CD4-positive, alpha-beta T cell treated with Interleukin-12 subunit alpha and Interleukin-12 subunit beta, for 1 hour (primary cell): Measurements from ENCODE around the gene TBXA2R.
"Not testable (repeated sequence)": the region's sequence is repeated elsewhere in the genome, so short reads cannot be mapped to it uniquely, and the experiment has no call there.

Source experiments
- DNase-seq: peaks from one replicate; pipeline ENCODE4 v3.0.0-alpha.2; 2020

The TBXA2R gene

GRCh38 chr19:3606690-3607289 lies at the start of gene TBXA2R:
TBXA2R (minus strand) TSS chr19:3606875; CDS start chr19:3600634, 6,241 bp downstream.
- DNase-seq = peak; percentile 48

GRCh38 chr19:3656073-3656746 lies 49.5 kb upstream of the TBXA2R start:
- DNase-seq = no peak

DNA sequence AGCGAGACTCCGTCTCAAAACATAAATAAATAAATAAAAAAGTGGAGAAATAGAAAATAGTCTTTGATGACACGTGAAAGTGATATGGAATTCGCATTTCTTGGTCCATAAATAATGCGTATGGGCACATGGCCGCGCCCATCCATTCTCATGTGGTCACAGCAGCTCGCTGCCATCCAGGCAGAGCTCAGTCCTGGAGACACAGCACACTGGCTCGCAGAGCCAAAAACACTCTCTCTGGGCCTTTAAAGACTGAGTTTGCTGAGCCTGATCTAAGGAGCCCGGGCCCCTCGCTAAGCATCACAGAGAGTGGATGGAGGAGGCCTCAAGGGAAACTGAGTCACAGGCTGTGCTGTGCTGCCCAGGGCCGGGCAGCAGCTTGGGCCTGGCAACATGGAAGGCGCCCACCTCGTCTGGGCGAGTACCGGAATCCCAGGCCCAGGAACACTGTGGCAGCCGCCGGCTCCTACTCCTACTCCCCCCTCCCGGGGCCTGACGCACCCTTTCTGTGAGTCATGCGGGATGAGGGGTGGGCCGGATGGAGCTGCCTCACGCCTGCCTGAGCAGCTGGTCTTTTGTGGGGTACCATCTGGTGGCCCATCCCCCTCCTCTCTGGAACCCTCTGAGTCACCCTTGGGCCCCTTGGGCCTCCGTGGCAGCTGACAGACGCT lies 48.9 kb upstream of the TBXA2R start:
- DNase-seq = no peak

DNA sequence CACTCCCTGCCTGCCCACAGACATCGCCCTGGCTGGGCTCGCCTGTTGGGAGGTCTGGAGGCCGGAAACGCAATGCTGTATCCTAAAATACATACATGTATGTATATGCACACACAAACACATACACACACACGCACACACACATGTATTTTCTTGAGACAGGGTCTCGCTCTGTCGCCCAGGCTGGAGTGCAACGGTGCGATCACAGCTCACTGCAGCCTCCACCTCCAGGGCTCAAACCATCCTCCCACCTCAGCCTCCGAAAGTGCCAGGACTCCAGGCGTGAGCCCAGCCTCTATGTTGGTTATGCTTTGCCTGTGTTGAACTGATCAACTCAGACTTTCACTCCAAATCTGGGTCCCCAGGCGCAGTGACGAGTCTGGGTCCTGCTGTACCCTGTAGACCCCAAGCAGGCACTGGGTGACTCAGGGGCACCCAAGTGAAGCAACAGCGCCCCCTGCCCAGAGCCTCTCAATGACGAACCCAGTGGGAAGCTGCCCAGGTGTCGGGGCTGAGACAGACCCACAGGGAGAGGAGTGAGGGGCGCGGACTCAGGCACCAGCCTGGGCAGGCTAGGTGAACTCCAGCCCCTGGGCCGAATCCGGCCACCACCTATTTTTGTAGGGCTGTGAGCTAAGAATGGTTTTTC lies 47.3 kb upstream of the TBXA2R start:
- DNase-seq = no peak

- DNase-seq = no peak
These were observed 46.6 kb upstream of the TBXA2R start for GRCh38 chr19:3653081-3653795.

DNA sequence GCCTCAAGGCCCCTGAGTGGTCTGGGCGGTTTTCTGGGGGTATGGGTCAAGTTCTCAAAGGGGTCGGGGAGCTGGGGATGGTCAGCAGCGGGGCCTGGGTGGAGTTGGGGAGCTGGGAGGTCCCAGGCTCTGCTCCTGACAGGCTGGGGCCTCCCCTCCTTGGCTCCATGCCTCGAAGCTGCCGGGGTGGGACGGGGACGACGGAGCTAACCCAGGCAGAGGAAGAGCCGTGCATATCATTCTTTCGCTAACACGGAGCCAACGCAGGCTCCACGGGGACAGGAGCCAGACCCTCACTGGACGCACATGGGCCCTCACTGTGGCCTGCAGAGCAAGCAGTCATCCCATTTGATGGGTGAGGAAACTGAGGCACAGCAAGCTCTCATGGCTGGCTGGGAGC lies 45.7 kb upstream of the TBXA2R start:
- no peak for DNase-seq

DNA sequence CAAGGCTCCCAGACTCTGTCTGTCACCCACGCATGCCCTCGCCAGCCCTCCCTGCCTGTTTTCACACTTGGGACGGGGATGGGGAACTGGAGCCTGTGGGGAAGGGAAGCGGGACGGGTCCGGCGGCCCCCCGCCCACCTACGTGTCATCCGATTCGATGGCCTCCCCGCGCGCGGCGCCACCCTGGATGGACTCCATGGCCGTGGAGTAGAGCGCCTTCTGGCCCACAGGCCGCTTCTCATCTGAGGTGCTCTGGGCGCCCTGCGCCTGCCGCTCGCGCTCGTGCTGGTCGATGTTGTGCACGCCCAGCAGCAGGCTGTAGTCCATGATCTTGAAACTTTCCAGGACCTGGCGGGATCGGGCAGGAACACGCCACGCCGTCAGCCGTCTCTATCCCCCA lies 45.0 kb upstream of the TBXA2R start:
- DNase-seq = no peak

DNA sequence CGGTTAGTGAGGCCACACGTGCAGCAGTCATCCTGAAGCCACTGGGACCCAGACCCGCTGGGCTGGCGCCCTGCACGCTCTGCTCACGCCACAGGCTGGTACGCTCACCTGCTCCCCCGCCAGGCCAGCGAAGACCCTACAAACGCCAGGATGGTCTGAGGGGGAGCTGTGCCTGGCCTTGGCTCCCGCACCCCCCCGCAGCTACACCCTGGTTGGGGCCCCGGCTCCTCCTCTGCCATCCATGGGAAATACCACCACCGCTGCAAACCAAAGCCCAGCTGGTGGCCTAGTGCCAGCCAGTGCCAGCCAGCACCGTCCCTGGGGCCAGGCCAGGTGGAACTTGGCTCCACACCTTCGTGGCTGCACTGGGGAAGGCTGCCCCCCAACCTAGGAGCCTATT lies 43.2 kb upstream of the TBXA2R start:
- no peak for DNase-seq

- no peak for DNase-seq
These were observed 41.6 kb upstream of the TBXA2R start for GRCh38 chr19:3648037-3648905.

DNA sequence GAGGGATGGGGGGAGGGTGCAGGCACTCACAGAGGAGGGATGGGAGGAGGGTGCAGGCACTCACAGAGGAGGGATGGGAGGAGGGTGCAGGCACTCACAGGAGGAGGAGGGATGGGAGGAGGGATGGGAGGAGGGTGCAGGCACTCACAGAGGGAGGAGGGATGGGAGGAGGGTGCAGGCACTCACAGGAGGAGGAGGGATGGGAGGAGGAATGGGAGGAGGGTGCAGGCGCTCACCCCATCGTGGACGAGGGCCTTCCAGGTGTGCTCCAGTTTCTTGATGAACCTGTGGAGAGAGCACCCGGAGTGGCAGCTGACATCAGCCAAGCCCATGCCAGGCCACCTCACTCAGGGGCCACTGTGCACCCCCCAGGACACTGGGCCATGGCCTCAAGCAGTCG lies 40.4 kb upstream of the TBXA2R start:
- not testable (repeated sequence) for DNase-seq

DNA sequence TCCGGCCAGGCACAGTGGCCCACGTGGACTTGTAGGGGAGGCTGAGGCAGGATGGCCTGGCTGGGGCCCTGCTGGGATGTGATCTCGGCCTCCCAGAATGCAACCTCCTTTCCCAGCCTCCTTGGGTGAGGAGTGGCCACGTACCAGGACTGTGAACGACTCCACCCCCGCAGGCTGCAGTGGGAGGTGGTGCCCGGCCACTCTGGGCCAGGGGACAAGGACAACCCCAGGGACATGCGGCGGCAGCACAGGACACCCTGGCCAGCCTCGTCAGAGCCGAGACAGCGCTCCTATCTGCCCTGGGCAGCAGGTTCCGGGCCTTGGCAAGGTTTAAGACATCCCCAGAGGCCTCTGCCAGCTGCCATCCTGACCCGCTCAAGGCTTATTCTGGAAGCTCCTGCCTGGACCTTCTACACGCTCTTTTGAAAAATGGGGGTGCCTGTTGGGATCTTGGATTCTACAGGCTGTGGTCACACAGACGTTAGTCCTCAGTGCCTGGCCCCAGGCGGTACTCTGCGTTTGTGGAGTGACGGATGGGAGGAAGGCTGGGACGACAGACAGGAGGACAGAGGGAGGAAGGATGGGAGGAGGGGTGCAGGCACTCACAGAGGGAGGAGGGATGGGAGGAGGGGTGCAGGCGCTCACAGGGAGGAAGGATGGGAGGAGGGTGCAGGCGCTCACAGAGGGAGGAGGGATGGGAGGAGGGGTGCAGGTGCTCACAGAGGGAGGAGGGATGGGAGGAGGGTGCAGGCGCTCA lies 39.8 kb upstream of the TBXA2R start:
- DNase-seq = no peak

DNA sequence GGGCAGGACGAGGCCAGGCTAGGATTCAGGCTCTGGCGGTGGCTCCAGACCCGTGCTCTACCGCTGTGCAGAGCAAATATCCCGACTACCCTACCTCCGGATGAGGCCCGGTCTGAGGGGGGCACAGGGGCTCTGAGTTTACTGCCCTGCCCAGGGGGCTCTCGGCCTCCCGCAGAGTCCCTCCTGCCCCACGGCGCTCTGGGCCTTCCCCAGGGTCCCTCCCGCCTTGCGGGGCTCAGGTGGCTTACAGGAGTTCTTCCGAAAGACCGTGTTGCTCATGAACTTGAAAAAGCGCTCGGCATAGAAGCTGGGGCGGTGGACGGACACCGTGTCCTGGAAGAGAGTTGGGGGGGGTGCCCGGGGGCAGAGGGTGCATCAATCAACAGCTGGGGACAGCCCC lies 39.1 kb upstream of the TBXA2R start:
- no peak for DNase-seq

DNA sequence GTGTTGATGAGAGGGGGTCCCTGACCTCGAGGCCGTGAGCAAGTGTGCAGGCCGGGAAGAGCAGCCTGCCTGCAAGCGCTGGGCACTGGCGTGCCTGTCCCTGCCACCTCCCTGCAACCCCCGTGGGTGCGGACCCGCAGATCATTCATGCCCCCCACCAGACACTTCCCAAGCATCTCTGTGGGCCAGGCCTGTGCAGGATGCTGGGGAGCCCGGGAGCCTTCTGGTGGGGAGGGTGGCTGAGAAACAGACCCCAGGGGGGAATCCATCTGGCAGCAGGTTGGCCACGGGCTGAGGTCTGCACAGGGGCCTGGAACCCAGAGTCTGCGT lies 38.4 kb upstream of the TBXA2R start:
- no peak for DNase-seq

DNA sequence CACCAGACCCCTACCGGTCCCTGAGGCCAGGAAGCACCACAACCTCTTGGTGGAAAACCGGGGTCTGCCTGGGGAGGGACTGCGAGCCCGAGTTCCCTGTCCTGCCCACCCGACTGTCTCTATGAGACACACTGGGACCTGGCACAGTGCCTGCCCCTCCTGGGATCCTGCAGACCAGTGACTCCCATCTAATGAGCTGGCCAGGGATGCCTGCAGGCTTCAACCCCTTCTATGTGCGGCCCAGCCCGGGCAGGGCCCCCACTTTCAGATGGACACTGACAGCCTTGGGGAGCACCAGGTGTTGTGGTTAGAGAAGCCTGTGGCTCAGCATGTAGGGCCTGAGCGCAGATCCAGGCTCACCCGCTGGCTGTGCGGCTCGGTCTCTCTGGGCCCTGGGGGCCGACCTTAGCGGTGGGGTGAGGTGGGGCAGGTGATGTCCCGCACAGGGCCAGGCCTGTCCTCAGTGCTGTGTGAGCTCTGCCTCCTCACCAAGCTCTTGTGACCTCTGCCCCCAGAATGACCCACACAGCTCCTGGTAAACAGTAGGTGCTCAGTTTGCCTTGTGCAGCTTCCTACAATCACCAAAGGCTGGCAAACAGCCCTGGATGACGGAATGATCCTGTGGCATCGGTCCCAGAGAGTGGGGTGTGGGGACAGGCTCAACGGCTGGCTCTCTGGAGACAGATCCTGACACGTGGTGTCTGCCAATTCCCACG lies 37.8 kb upstream of the TBXA2R start:
- no peak for DNase-seq

DNA sequence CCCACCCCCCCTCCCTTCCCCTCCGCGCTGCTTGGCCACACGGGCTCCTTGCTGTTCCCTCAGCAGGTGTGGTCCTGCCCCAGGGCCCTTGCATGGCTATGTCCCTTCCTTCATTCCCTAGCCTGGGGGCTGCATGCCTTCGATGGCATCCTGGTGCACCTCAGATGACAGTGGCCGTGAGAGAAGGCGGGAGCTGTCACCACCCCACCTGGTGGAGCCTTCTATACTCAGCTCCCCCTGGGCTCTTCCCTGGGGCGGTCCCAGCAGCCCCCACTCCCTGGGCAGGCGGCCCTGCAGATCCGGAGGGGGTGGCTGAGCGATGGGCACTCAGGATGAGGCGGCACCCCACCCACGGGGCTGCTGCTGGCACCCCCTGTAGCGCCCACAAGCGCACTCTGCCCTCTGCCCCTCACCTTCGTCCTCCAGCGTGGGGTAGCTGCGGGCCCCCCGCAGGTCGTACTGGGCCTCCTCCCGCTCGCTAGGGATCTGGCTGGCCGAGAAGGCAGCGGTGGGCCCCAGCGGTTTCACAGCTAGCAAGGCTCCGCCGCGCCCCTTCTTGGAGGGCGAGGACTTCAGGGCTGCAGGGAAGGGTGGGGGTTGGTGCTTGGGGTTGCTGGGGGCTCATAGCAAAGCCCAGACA lies 37.1 kb upstream of the TBXA2R start:
- no peak for DNase-seq

DNA sequence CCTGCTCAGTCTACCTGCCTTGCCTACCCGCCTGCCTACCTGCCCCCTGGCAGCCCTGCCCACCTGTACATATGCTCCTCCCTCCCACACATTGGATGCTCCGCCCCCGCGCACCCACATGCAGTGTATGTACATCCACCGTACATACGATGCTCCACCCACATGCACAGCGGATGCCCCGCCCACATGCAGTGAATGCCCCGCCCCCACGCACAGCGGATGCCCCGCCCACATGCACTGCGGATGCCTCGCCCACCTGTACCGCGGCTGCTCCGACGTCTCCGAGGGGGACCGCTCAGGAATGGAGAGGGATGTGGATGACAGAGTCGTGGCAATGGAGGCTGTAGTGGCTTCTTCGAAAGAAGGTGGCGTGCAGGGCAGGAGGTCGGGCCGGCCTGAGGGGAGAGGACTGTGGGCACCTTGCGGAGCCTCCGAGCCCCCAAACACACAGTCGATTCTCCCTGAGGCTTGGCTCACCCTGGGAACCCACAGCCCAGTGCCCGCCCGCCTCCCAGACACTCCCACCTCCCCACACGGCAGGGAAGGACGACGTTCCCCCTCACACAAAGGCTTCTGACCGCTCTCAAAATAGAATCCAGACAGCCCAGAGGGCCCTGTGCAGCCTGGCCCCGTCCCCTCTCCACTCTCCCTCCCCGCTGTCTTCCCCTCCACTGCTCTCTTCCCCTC lies 36.5 kb upstream of the TBXA2R start:
- DNase-seq = peak; percentile 17

GRCh38 chr19:3642296-3642695 lies 35.6 kb upstream of the TBXA2R start:
- DNase-seq = no peak

GRCh38 chr19:3641515-3642269 lies 35.0 kb upstream of the TBXA2R start:
- no peak for DNase-seq

- no peak for DNase-seq
These were observed 32.8 kb upstream of the TBXA2R start for GRCh38 chr19:3639479-3639878.
